ENCODE results near the gene RNF44. TPM values are rescaled to one million over a fixed set of nuclear protein-coding genes. Genes with fewer than 3 reads are reported as not detected.

Gene RNF44
- total RNA-seq, 1 donor from 2014 or later, result 322 TPM

DNA sequence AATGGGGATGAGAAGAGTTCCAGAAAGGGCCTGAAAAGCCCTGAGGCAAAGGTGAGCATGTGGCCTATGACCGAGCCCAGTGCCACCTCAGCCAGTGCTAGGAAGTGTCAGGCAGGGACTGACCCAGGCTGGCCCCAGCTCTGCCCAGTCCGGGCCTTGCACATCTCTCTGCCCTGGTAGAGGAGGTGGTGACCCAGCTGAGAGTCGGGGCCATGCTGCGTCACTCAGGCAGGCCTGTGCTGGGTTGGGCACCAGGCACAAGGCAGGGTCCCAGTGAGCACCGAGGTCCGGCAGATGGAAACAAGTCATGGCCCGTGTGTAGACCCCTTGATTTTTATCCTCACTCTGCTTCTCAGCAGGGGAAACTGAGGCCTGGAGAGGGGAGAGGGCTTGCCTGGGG, 12.7 kb upstream of the RNF44 start:
- Mint-ChIP-seq H3K27me3 (ENCODE audit: unreplicated experiment) (peaks cover 7% of the 10 kb centered on the region), H3K27ac (ENCODE audit: unreplicated experiment) (no peak overlapping the region), H3K9me3 (ENCODE audit: unreplicated experiment) (no peaks in the 10 kb centered on the region), H3K4me3 (ENCODE audit: unreplicated experiment) (no peak overlapping the region), H3K4me1 (ENCODE audit: low read depth, unreplicated experiment) (peaks cover 25% of the 10 kb centered on the region), H3K36me3 (ENCODE audit: unreplicated experiment) (no peaks in the 10 kb centered on the region)
- no peak for DNase-seq
- TF ChIP-seq, protein P1, sequence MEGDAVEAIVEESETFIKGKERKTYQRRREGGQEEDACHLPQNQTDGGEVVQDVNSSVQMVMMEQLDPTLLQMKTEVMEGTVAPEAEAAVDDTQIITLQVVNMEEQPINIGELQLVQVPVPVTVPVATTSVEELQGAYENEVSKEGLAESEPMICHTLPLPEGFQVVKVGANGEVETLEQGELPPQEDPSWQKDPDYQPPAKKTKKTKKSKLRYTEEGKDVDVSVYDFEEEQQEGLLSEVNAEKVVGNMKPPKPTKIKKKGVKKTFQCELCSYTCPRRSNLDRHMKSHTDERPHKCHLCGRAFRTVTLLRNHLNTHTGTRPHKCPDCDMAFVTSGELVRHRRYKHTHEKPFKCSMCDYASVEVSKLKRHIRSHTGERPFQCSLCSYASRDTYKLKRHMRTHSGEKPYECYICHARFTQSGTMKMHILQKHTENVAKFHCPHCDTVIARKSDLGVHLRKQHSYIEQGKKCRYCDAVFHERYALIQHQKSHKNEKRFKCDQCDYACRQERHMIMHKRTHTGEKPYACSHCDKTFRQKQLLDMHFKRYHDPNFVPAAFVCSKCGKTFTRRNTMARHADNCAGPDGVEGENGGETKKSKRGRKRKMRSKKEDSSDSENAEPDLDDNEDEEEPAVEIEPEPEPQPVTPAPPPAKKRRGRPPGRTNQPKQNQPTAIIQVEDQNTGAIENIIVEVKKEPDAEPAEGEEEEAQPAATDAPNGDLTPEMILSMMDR (IDR thresholded peaks at IDR 0.05; ENCODE audit: partially characterized antibody, unreplicated experiment), result no peak

DNA sequence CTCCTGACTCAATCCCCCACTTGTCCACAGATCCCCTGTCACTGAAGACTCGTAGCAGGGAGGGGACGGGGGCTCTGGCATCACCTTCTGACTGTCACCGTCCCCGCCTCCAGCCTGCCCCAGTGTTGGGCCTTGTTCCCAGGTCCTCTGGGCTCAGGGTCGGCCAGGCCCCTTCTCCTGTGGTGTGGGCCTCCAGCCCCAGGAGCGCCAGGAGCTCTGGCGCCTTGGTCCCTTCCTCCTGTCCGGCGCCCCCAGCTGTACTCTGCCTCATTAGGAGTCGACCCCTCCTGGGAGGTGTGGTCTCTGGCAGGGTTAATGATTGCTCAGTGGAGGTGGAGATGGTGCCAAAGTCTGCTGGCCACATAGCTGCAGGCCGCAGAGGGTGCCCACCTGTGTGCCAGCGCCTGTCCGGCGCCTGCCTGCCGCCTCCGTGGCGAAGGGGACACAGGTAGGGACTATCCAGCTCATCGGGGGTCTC, 11.8 kb upstream of the RNF44 start, which contains the start of gene CDHR2:
Gene CDHR2, plus strand, starts transcription at position 376 of the 478 bp plus-strand sequence. CDS start 16,011 bp downstream, outside the sequence.
- H3K36me3 Mint-ChIP-seq (ENCODE audit: unreplicated experiment), result no peaks in the 10 kb centered on the region
- TF ChIP-seq, protein P1 (IDR thresholded peaks at IDR 0.05; ENCODE audit: partially characterized antibody, unreplicated experiment), result no peak
- DNase-seq, result no peak
- peaks cover 9% of the 10 kb centered on the region for H3K27me3 Mint-ChIP-seq (ENCODE audit: unreplicated experiment)
- H3K4me1 Mint-ChIP-seq (ENCODE audit: low read depth, unreplicated experiment), result peaks cover 24% of the 10 kb centered on the region
- H3K27ac Mint-ChIP-seq (ENCODE audit: unreplicated experiment), result no peak within 1 kb of the TSS
- peaks cover 2% of the 10 kb centered on the region for H3K9me3 Mint-ChIP-seq (ENCODE audit: unreplicated experiment)
- H3K4me3 Mint-ChIP-seq (ENCODE audit: unreplicated experiment), result no peak within 1 kb of the TSS

DNA sequence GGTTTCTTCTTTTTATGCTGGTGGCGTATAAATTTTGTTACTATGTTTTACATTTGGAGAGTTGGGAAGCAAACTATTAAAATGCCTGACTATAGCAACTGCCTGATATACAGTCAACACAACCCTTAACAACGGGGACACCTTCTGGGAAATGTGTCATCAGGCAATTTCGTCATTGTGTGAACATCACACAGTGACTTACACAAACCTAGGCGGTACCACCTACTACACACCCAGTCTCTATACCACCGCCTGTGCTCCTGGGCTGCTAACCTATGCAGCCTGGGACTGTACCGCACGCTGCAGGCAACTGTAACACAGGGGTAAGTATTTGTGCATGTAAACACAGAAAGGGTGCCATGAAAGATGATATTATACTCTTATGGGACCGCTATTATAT, 10.6 kb upstream of the RNF44 start:
- Mint-ChIP-seq H3K4me1 (ENCODE audit: low read depth, unreplicated experiment) (peaks cover 12% of the 10 kb centered on the region), H3K27me3 (ENCODE audit: unreplicated experiment) (peaks cover 8% of the 10 kb centered on the region), H3K9me3 (ENCODE audit: unreplicated experiment) (peaks cover 2% of the 10 kb centered on the region), H3K4me3 (ENCODE audit: unreplicated experiment) (no peak overlapping the region), H3K27ac (ENCODE audit: unreplicated experiment) (no peak overlapping the region), H3K36me3 (ENCODE audit: unreplicated experiment) (no peaks in the 10 kb centered on the region)
- no peak for DNase-seq
- TF ChIP-seq, protein P1 (IDR thresholded peaks at IDR 0.05; ENCODE audit: partially characterized antibody, unreplicated experiment), result no peak

DNA sequence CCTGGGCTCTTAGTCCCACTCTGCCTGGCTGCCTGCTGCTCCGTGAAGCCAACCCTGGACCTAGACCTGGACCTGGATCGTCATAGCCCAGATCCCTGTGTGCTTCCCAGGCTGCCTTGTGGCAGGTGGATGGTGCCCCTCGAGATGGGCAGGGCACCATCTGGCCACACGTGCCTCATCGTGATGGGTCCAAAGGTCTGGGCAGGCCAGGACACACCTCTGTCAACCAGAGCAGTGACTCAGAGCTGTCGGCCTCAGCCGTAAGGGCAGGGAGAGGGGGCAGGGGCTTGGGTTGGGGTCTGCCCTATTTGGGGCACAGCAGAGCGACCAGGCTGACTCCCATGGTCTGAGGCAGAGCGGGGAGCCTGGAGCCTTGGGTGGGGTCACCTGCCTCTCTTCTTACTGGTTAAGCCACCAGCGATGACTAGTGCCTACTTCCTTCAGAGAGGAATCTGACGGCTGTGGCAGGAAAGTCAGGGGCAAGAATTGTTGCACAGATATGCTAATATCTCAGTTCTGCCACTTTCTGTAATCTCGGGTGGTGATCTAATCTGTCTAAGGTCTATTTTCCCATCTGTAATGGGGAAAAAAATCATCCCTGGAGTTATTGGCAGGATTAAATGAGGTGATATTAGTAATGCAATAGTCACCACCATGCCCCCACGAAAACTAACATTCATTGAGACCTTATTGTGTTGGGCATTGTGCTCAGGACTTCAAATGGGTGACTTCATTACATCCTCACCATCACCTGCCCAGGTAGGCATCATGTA, 8.7 kb upstream of the RNF44 start:
- Mint-ChIP-seq H3K4me3 (ENCODE audit: unreplicated experiment) (no peak overlapping the region), H3K4me1 (ENCODE audit: low read depth, unreplicated experiment) (peaks cover 15% of the 10 kb centered on the region), H3K27me3 (ENCODE audit: unreplicated experiment) (peaks cover 12% of the 10 kb centered on the region), H3K27ac (ENCODE audit: unreplicated experiment) (no peak overlapping the region), H3K36me3 (ENCODE audit: unreplicated experiment) (no peaks in the 10 kb centered on the region), H3K9me3 (ENCODE audit: unreplicated experiment) (peaks cover 9% of the 10 kb centered on the region)
- no peak for DNase-seq
- TF ChIP-seq, protein P1 (IDR thresholded peaks at IDR 0.05; ENCODE audit: partially characterized antibody, unreplicated experiment), result no peak

DNA sequence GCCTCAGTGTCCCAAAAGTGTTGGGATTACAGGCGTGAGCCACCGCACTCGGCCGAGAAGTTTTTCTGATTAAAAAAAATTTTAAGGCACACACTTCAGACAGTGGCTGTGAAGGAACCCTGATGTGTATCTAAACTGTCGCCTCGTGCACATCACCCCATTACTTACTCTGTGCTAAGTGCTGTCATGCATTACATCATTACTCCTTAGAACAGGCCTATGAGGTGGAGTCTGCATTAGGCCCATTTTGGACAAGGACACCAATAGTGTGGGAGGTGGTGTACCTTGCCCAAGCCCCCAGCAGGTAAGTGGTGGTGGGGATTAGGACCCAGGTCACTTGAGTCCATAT, 8.2 kb upstream of the RNF44 start:
- DNase-seq, result no peak
- no peak overlapping the region for H3K27ac Mint-ChIP-seq (ENCODE audit: unreplicated experiment)
- peaks cover 20% of the 10 kb centered on the region for H3K4me1 Mint-ChIP-seq (ENCODE audit: low read depth, unreplicated experiment)
- TF ChIP-seq, protein P1 (IDR thresholded peaks at IDR 0.05; ENCODE audit: partially characterized antibody, unreplicated experiment), result no peak
- no peak overlapping the region for H3K4me3 Mint-ChIP-seq (ENCODE audit: unreplicated experiment)
- no peaks in the 10 kb centered on the region for H3K36me3 Mint-ChIP-seq (ENCODE audit: unreplicated experiment)
- peaks cover 9% of the 10 kb centered on the region for H3K9me3 Mint-ChIP-seq (ENCODE audit: unreplicated experiment)
- H3K27me3 Mint-ChIP-seq (ENCODE audit: unreplicated experiment), result peaks cover 11% of the 10 kb centered on the region

Measured in glutamatergic neuron (in vitro differentiated cells).